Stimulated activated CD8-positive, alpha-beta memory T cell treated with anti-CD3 and anti-CD28 coated beads, Interleukin-4, amount 100 ng/mL, for 48 hours (primary cell): ENCODE measurements around the gene SLC5A7.

Experiments
- DNase-seq: peaks from one replicate; pipeline ENCODE4 v3.0.0-alpha.2; 2020

The SLC5A7 gene

GRCh38 chr2:107986278-107987217, at the start of gene SLC5A7:
Gene SLC5A7, plus strand, starts transcription at chr2:107986524. Its CDS starts 1,632 bp downstream, at chr2:107988156.
- DNase-seq: no peak

- DNase-seq: no peak
Measured at GRCh38 chr2:107961395-107961794, 24.9 kb upstream of the SLC5A7 start.

GRCh38 chr2:107964185-107964584, 22.1 kb upstream of the SLC5A7 start:
- no peak for DNase-seq

GRCh38 chr2:107984707-107985106, 1.6 kb upstream of the SLC5A7 start:
- no peak for DNase-seq

- DNase-seq: no peak
Measured at GRCh38 chr2:107988108-107988507, 1.8 kb downstream of the SLC5A7 start.

- DNase-seq: no peak
Measured at GRCh38 chr2:107989445-107989844, 3.1 kb downstream of the SLC5A7 start.

- DNase-seq: no peak
Measured at GRCh38 chr2:107990718-107991117, 4.4 kb downstream of the SLC5A7 start.

GRCh38 chr2:107992069-107992468, 5.7 kb downstream of the SLC5A7 start:
- DNase-seq: no peak

GRCh38 chr2:107999158-107999557, 12.8 kb downstream of the SLC5A7 start:
- no peak for DNase-seq

- DNase-seq: no peak
Measured at GRCh38 chr2:108010912-108011591, 24.7 kb downstream of the SLC5A7 start.

GRCh38 chr2:108013305-108013704, 27.0 kb downstream of the SLC5A7 start:
- no peak for DNase-seq

- DNase-seq: no peak
Measured at GRCh38 chr2:108022628-108023027, 36.3 kb downstream of the SLC5A7 start.

GRCh38 chr2:108023776-108024175, 37.5 kb downstream of the SLC5A7 start:
- no peak for DNase-seq

- DNase-seq: no peak
Measured at GRCh38 chr2:108026092-108026794, 39.9 kb downstream of the SLC5A7 start.

GRCh38 chr2:108029496-108029895, 43.2 kb downstream of the SLC5A7 start:
- DNase-seq: no peak

GRCh38 chr2:108029912-108030311, 43.6 kb downstream of the SLC5A7 start:
- DNase-seq: no peak

- DNase-seq: no peak
Measured at GRCh38 chr2:108031471-108031941, 45.2 kb downstream of the SLC5A7 start.

GRCh38 chr2:108034843-108035242, 48.5 kb downstream of the SLC5A7 start:
- no peak for DNase-seq

GRCh38 chr2:108048752-108049151, 62.4 kb downstream of the SLC5A7 start:
- DNase-seq: no peak

- no peak for DNase-seq
Measured at GRCh38 chr2:108058576-108059137, 72.3 kb downstream of the SLC5A7 start.

GRCh38 chr2:108061439-108062042, 75.2 kb downstream of the SLC5A7 start:
- DNase-seq: no peak
